GM18507 (cell line): ENCODE measurements around the gene RHBDL1.

ENCODE experiments used
- DNase-seq: peaks from one replicate; pipeline ENCODE4 v3.0.0; 2011; ENCODE audit warnings: low read depth; ENCODE audit not compliant: insufficient read length; ENCODE audit errors: extremely low spot score
- FAIRE-seq: peaks from 2 replicates; lab custom pipeline; 2011; peaks lifted over from hg19 to GRCh38; lab: Jason Lieb, UNC

The RHBDL1 gene

GRCh38 chr16:651844-652243 is 23.6 kb upstream of the RHBDL1 start:
- no peak for DNase-seq
- no peak for FAIRE-seq

- DNase-seq: no peak
- no peak for FAIRE-seq
Observed at GRCh38 chr16:652454-653305, 22.8 kb upstream of the RHBDL1 start.

DNA sequence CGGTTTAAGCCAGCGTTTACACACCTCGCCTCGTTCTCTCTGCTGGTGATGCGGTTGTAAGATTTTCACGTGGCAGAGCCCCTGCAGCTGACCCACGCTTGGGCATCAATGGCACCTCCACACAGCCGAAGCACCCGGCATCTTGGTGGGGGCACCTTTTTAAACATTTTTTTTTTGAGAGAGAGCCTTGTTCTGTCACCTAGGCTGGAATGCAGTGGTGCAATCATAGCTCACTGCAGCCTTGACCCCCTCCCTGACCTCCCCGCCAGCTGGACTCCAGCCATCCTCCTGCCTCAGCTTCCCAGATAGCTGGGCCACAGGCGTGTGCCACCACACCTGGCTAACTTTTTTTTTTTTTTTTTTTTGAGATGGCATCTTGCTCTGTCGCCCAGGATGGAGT is 21.4 kb upstream of the RHBDL1 start:
- no peak for DNase-seq
- no peak for FAIRE-seq

- DNase-seq (no peak), FAIRE-seq (no peak)
Observed at GRCh38 chr16:657487-657886, 18.0 kb upstream of the RHBDL1 start.

DNA sequence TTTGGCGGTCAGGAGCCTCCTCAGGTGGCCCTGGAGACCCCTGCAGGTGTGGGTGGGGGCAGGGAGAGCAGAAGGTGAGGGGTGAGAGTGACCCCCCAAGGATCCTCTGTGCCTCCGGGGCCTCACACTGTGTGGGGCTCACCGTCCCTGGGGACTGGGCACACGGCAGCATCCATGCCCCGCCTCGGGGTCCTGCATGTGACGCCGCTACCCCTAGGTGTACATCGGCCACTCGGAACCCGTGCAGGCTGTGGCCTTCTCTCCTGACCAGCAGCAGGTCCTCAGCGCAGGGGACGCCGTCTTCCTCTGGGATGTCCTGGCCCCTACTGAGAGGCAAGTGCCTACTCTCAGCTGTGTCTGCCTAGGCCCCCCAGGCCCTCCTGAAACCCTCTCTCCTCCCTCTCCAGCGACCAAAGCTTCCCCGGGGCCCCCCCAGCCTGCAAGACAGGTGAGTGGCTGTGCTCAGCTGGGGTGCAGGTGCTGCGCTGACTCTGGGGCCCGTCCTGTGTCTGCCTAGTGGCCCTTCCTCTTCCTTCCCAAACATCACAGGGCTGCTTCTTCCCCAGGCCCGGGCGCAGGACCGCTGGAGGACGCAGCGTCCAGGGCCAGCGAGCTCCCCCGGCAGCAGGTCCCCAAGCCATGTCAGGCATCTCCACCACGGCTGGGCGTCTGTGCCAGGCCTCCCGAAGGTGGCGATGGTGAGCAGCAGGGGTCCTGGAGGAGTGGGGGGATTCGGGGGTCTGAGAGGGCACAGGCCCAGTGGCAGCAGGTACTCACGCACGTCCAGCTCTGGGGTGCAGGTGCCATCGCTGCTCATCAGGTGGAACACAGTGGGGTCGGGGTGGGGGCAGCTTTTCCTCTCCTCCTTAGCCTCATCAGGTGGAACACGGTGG is 16.5 kb upstream of the RHBDL1 start:
- FAIRE-seq (no peak), DNase-seq (no peak)

- FAIRE-seq (no peak), DNase-seq (no peak)
Observed at GRCh38 chr16:659618-660017, 15.9 kb upstream of the RHBDL1 start.

DNA sequence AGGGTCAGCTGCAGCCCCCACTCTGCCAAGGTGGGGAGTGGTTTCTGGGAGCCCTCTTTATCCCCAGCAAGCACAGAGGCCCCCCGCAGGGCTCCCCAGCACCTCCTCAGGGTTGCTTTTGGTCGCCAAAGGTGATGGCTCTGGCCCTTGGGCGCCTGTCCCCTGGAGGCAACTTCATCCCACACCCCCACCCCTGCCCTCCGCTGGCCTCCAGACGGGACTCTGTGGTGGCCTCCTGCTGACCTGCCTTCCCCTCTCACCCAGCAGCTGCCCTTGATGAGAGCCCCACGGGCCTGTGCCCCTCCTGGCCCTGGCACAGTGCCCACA is 15.4 kb upstream of the RHBDL1 start:
- FAIRE-seq (no peak), DNase-seq (no peak)

GRCh38 chr16:660459-661183 is 14.8 kb upstream of the RHBDL1 start:
- DNase-seq (peak; percentile 88), FAIRE-seq (peak; percentile 66)

DNA sequence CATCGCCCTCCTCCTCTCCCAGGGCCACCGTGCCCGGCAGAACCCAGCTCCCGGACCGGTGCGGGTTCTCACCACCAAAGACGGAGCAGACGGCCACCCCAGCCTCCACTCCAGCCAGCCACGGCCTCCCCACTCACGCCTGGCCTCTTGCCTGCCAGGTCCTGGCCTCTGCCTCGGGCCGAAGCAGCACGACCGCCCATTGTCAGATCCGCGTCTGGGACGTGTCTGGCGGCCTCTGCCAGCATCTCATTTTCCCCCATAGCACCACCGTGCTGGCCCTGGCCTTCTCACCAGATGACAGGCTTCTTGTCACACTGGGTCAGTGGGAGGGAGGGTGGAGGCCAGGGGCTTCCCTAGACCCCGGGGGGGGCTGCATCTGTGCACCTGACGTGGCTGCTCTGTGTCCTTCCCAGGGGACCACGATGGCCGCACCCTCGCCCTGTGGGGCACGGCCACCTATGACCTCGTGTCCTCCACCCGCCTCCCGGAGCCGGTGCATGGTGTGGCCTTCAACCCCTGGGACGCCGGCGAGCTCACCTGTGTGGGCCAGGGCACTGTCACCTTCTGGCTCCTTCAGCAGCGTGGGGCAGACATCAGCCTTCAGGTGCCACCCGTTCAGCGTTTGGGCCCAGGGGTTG is 14.2 kb upstream of the RHBDL1 start:
- no peak for FAIRE-seq

GRCh38 chr16:662095-662494 is 13.4 kb upstream of the RHBDL1 start:
- FAIRE-seq: no peak
- DNase-seq: no peak

More for the DNA sequence above, 14.2 kb upstream of the RHBDL1 start:
- no peak for DNase-seq

DNA sequence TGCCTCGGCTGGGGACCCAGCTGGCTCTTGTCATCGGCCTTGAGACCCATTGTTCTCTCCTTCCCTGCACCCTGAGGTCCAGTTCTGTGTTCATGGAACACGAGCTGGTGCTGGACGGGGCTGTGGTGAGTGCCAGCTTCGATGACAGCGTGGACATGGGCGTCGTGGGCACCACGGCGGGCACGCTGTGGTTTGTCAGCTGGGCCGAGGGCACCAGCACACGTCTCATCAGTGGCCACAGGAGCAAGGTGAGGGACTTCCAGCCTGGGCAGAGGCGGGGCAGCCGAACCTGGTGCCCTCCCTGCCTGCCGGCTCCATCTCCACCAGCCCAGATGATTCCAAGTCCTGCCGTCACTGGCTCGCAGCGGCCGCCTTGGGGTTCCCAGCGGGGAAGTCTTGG is 12.9 kb upstream of the RHBDL1 start:
- FAIRE-seq: no peak
- no peak for DNase-seq

DNA sequence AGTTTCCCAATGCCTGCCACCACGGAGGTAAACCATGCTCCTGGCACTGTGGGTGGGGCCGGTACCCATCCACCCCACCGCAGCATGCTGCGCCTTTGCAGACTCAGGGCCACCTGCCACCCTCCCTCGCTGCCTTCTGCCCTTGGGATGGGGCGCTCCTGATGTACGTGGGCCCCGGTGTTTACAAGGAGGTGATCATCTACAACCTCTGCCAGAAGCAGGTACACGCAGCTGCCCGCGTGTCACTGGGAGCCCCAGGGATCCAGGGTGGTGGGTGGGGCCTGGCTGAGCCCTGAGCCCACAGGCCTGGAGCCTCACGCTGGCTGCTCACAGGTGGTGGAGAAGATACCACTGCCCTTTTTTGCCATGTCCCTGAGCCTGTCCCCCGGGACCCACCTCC is 8.9 kb upstream of the RHBDL1 start:
- FAIRE-seq: no peak
- no peak for DNase-seq

- FAIRE-seq (no peak), DNase-seq (no peak)
Observed at GRCh38 chr16:667113-667779, 8.2 kb upstream of the RHBDL1 start.

- FAIRE-seq: peak; percentile 83
Observed at GRCh38 chr16:667780-668518, 7.5 kb upstream of the RHBDL1 start, which contains the start of gene RHOT2. RHOT2 (plus strand) TSS chr16:668132; CDS start chr16:668200, 68 bp downstream.

GRCh38 chr16:668519-669171 is 6.8 kb upstream of the RHBDL1 start:
- DNase-seq (no peak), FAIRE-seq (no peak)

More at GRCh38 chr16:667780-668518, 7.5 kb upstream of the RHBDL1 start, which contains the start of gene RHOT2:
- peak; percentile 74 for DNase-seq

GRCh38 chr16:669666-670065 is 5.8 kb upstream of the RHBDL1 start:
- DNase-seq (no peak), FAIRE-seq (no peak)

GRCh38 chr16:670485-671352 is 4.8 kb upstream of the RHBDL1 start:
- no peak for DNase-seq
- no peak for FAIRE-seq
